Left ventricle myocardium inferior (tissue), 1 donor: ENCODE results near the gene DYSF. TPM values are rescaled to one million over a fixed set of nuclear protein-coding genes. Genes with fewer than 3 reads are reported as not detected.

Experiments used
- DNase-seq: peaks from one replicate; pipeline ENCODE4 v3.0.0-alpha.2; 2020
- H3K27ac ChIP-seq: fragments of 200-600 bp; replicated peaks from 2 replicates; pipeline ENCODE4 v1.8.0; 2021
- H3K27me3 ChIP-seq: fragments of 200-600 bp; 2 replicates; pipeline ENCODE4 v1.8.0; 2021; ENCODE audit warnings: low read depth
- H3K36me3 ChIP-seq: fragments of 200-600 bp; 2 replicates; pipeline ENCODE4 v1.8.0; 2021
- H3K4me1 ChIP-seq: fragments of 200-600 bp; 2 replicates; pipeline ENCODE4 v1.8.0; 2021
- H3K4me3 ChIP-seq: fragments of 200-600 bp; 2 replicates; pipeline ENCODE4 v1.8.0; 2021; ENCODE audit warnings: mild to moderate bottlenecking, moderate library complexity
- H3K9me3 ChIP-seq: fragments of 200-600 bp; replicated peaks from 2 replicates; pipeline ENCODE4 v1.8.0; 2021
- intact Hi-C: fragments of 100-400 bp; cut with micrococcal nuclease; formaldehyde crosslinking; loops from one replicate; pipeline ENCODE4 v1.11.0; 2022
- total RNA-seq: library from RNA; stranded (reverse); fragmentation: NEBNext Ultra II Directional; extraction: Animal tissue kit (Norgen Biotek cat#: 25700); gene quantifications from one replicate; pipeline ENCODE4 v1.2.1, GENCODE V29; 2021
- TF ChIP-seq, protein P1 (sequence below): fragments of 200-600 bp; IDR thresholded peaks from 2 replicates; pipeline ENCODE4 v1.8.0; 2021; ENCODE audit warnings: antibody characterized with exemption, mild to moderate bottlenecking, borderline replicate concordance
- donor health status: DM: no; HTN: yes; CAD: no; lungs with severe emphysema.

Gene DYSF
- total RNA-seq, 1 donor from 2014 or later = 48.2 TPM

GRCh38 chr2:71595569-71595968, 142.2 kb downstream of the DYSF start:
- Histone ChIP-seq H3K4me1 (no peaks in the 10 kb centered on the region), H3K27ac (no peak overlapping the region), H3K4me3 (no peak overlapping the region), H3K9me3 (no peaks in the 10 kb centered on the region), H3K27me3 (no peaks in the 10 kb centered on the region), H3K36me3 (peaks cover 27% of the 10 kb centered on the region)
- TF ChIP-seq, protein P1, sequence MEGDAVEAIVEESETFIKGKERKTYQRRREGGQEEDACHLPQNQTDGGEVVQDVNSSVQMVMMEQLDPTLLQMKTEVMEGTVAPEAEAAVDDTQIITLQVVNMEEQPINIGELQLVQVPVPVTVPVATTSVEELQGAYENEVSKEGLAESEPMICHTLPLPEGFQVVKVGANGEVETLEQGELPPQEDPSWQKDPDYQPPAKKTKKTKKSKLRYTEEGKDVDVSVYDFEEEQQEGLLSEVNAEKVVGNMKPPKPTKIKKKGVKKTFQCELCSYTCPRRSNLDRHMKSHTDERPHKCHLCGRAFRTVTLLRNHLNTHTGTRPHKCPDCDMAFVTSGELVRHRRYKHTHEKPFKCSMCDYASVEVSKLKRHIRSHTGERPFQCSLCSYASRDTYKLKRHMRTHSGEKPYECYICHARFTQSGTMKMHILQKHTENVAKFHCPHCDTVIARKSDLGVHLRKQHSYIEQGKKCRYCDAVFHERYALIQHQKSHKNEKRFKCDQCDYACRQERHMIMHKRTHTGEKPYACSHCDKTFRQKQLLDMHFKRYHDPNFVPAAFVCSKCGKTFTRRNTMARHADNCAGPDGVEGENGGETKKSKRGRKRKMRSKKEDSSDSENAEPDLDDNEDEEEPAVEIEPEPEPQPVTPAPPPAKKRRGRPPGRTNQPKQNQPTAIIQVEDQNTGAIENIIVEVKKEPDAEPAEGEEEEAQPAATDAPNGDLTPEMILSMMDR = no peak
- no peak for DNase-seq
- intact Hi-C loops = no loop called here

- Histone ChIP-seq H3K4me3 (no peak overlapping the region), H3K4me1 (no peaks in the 10 kb centered on the region), H3K27ac (no peak overlapping the region), H3K9me3 (no peaks in the 10 kb centered on the region), H3K27me3 (no peaks in the 10 kb centered on the region), H3K36me3 (peaks cover 24% of the 10 kb centered on the region)
- intact Hi-C loops = no loop called here
- DNase-seq = no peak
- TF ChIP-seq, protein P1 = no peak
Measured at GRCh38 chr2:71596011-71596410, 142.7 kb downstream of the DYSF start.

GRCh38 chr2:71597756-71598155, 144.4 kb downstream of the DYSF start:
- intact Hi-C loops = no loop called here
- Histone ChIP-seq H3K27me3 (no peaks in the 10 kb centered on the region), H3K4me3 (no peak overlapping the region), H3K36me3 (peaks cover 23% of the 10 kb centered on the region), H3K9me3 (no peaks in the 10 kb centered on the region), H3K27ac (no peak overlapping the region), H3K4me1 (no peaks in the 10 kb centered on the region)
- no peak for DNase-seq
- TF ChIP-seq, protein P1 = no peak

GRCh38 chr2:71598526-71598925, 145.2 kb downstream of the DYSF start:
- DNase-seq = no peak
- intact Hi-C loops = no loop called here
- H3K27me3 ChIP-seq = no peaks in the 10 kb centered on the region

DNA sequence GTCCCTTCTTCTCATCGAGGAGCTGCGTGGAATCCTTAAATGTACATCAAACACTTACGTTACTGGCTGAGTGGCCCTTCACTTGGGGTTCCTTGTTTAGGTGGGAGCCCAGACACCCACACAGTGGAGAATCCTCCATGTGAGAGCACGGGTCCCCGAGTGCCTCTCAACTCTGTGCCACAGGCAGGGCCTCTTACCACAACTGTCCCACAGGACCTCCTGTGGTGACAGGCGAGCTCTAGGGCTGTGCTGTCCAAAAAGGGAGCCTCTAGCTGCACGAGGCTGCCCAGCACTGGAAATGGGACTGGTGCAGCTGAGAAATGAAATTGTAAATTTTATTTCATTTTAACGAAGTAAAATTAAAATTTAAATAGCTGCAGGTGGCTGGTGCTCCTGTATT, 145.7 kb downstream of the DYSF start:
- Histone ChIP-seq H3K4me1 (peaks cover 10% of the 10 kb centered on the region), H3K27me3 (no peaks in the 10 kb centered on the region), H3K27ac (no peak overlapping the region), H3K9me3 (no peaks in the 10 kb centered on the region), H3K36me3 (peaks cover 17% of the 10 kb centered on the region), H3K4me3 (no peak overlapping the region)
- no peak for DNase-seq
- intact Hi-C loops = no loop called here
- TF ChIP-seq, protein P1 = no peak

More at GRCh38 chr2:71598526-71598925, 145.2 kb downstream of the DYSF start:
- H3K4me1 ChIP-seq = peaks cover 5% of the 10 kb centered on the region
- peaks cover 21% of the 10 kb centered on the region for H3K36me3 ChIP-seq
- no peak overlapping the region for H3K4me3 ChIP-seq
- TF ChIP-seq, protein P1 = no peak
- no peak overlapping the region for H3K27ac ChIP-seq
- no peaks in the 10 kb centered on the region for H3K9me3 ChIP-seq
